GM21717 (cell line): ENCODE measurements around the gene LRRC18.

Experiments
- ATAC-seq: cut with Tn5 transposase; IDR thresholded peaks from one replicate; pipeline ENCODE4 v1.9.1; 2021; ENCODE audit warnings: mild to moderate bottlenecking, moderate library complexity; ENCODE audit not compliant: unreplicated experiment

LRRC18 gene

DNA sequence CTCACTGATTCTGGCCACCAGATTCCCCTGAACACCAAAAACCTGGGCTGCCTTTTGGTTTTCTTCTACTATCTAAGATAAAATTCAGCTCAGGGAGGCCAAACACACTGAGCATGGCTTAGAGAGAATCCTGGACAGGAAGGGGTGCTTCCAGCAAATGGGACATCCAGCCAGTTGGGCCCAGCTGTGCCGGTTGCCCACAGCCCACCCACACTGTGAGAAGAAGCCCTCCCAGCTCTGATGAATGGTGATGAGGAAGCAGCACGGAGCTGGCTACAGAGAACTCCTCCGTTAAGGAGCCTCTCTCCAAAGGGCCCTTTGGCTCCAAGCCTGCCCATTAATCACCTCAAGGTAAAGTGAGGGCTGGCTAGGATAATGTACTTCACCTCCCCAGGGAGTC, 15.9 kb downstream of the LRRC18 start:
- no peak for ATAC-seq

GRCh38 chr10:48913674-48914073, 26.0 kb downstream of the LRRC18 start:
- no peak for ATAC-seq

- no peak for ATAC-seq
Observed at GRCh38 chr10:48910548-48910947, 29.1 kb downstream of the LRRC18 start.

DNA sequence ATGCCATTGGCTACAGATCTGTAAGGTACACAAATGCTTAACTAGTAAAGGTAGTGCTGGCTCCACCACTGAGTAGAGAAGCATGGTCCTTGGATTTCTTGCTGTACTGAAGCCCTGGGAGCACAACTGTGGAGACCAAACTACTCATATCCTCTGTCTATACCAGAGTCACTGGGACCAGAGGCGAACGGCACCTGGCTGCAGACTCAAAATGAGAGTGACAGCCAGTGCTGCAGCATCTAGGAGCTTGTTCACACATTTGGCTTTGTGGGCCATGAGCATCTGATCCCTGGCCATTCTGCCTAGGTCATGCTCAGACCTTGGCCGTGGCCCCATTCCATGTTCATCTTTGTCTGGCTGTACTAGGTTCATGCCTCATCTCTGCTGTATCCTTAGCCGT, 31.9 kb downstream of the LRRC18 start:
- no peak for ATAC-seq

- ATAC-seq: no peak
Observed at GRCh38 chr10:48906841-48907240, 32.8 kb downstream of the LRRC18 start.

DNA sequence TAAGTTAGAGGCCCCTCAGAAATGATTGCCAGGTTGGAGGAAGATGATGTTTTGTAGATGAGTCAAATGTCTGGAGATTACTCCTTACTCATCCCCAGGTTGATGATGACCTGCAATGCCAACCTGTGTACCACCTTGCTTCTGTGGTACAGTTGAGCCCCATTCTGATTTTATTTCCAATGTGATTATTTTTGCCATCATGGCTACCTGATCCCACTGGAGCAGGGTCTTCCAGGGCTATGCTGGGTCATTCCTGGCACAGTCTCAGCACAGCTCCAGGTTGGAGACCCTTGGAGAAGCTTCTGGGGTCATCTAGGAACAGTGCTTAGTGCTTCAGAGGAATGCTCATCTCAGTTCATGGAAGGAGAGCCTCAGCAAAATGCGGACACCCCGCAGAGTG, 34.3 kb downstream of the LRRC18 start:
- ATAC-seq: no peak

DNA sequence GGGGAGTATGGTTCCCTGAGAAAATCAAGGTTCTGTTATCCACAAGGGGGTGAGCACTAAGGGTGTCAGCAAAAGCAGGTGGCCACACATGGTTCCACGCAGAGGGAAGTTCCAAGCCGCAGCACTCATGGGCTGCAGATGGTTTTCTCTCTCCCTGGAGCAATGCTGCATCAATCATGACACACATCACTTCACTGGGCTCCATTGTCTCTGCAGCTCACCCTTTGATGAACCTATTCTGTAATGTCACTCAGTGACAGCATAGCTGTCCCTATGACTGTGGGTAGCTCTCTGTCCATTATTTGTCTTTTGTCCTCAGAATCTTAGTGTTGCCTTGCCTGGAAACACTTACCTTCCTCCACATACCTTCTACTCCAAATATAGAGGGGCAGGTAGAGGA, 34.8 kb downstream of the LRRC18 start:
- no peak for ATAC-seq

DNA sequence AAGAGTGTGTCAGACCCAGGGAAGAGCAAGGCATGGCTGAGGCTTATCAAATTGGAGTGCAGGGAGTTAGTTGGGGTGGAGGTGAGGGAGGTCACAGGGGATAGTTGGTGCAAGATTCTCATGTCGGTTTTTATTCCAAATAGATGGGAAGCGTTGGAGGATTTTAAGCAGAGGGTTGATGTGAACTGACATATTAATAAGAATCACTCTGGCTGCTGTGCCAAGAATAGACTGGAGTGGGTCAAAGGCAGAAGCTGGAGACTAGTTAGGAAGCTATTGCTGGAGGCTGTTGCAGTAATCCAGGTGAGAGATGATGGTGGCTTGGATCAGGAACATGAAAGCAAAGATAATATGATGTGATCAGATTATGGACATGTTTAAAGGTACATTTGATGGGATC, 36.5 kb downstream of the LRRC18 start:
- ATAC-seq: no peak

DNA sequence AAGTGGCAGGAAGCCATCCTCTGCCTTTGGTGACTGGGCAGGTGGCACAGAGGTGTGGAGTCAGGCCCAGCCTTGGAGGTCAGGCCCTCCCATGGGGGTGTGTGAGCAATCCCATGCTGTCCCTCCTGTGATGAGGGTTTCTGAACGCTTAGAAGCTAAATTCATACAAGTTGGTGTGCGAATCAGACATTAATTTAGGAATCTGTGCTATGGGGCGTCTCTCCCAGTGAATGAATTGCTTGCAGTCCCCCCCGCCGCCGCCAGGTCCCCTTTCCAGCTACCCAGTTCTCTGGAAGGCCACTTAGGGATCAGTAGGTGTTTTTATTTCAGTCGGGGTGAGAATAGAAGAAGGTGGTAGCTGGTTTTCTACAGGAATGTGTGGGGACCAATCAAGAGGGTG, 37.5 kb downstream of the LRRC18 start:
- no peak for ATAC-seq

GRCh38 chr10:48901319-48901718, 38.3 kb downstream of the LRRC18 start:
- ATAC-seq: no peak

- ATAC-seq: no peak
Observed at GRCh38 chr10:48900371-48900801, 39.3 kb downstream of the LRRC18 start.

GRCh38 chr10:48899781-48900180, 39.9 kb downstream of the LRRC18 start:
- ATAC-seq: no peak

GRCh38 chr10:48898426-48898825, 41.2 kb downstream of the LRRC18 start:
- no peak for ATAC-seq

GRCh38 chr10:48897441-48897790, 42.2 kb downstream of the LRRC18 start:
- no peak for ATAC-seq

DNA sequence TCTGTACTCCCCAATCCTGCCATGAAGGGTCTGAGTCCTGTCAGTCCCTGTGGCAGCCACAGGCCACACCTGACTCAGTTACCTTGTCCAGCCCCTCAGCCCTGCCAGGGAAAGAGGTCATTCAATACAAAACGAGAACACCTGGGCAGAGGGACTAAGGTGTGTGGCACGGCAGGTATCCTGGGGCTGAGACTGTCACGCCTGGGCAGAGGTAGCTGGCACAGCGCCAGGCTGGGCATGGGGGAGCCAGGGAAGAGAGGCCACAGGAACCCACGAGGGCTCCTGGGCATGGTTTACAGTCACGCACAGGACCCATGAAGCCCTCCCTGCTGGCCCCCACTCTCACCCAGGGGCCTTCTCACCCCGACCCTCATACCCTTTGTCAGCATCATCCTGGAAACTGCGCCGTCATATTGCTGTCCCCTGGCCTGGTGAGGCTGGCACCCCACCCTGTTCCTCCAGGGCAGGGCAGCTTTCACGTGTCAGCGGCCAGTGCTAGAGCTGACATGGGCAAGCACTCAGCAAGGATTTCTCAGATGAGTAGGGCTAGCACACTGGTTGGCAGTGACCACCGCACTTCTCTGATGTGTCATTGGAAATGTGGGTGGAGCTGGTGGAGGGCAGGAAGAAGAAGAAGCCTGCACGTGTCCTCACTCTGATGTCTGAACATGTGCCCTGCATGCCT, 42.7 kb downstream of the LRRC18 start:
- no peak for ATAC-seq

DNA sequence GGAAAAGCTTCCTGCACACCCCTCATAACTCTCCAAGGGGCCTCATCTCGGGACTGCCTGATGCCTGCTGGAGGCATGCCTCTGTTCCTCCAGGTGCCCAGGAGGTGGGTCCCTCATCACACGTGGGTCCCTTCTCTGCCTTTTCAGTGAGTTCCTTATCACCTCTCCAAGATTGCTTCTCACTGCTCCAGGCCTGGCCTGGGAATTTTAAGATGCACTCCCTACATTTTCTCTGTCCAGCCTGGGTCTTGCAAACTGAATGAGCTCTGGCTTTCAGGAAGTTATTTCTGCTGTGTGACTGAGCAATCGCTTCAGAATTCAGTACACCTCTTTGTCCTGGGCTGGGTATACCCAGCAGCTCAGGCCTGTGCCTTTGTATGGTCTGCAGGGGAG, 43.8 kb downstream of the LRRC18 start:
- no peak for ATAC-seq

DNA sequence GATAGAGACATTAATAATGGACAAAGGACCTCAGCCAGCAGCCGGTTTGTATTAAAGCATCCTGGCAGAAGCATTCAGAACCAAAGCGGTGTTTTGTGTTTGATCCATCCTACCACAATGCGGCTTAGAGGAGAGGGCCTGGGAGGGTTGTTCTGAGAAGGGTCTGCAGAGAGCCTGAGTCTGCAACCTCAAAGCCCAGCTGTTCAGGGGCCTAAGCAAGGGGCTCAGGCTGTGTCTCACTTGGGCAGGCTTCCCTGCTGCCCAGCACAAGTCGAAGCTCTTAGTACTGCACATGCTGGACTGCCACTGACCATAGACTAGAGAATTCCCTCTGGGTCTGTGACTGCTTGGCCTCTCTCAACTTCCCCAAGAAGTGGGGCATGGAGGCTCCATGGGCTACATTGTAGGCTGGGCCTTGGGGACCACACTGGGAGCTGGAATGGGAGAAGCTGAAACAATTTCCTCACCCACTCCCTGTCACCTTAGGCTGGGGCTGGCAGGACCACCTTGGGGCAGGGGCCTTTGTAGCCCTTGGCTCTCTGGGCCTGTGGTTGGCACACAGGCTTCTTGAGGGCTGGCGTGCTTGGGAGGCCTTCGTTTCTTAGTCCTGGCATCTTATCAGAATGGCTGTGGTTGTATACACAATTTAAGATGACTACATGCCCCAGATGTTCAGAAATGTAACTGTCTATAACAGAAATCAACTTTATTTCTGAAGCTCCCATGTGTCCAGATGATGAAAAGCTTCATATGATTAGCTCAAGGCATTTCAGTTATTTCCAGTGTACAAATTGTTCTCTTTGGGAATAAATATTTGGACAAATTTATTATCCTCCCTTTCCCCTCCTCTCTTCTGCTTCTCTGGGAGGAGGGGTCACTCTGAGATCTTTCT, 44.5 kb downstream of the LRRC18 start:
- no peak for ATAC-seq

DNA sequence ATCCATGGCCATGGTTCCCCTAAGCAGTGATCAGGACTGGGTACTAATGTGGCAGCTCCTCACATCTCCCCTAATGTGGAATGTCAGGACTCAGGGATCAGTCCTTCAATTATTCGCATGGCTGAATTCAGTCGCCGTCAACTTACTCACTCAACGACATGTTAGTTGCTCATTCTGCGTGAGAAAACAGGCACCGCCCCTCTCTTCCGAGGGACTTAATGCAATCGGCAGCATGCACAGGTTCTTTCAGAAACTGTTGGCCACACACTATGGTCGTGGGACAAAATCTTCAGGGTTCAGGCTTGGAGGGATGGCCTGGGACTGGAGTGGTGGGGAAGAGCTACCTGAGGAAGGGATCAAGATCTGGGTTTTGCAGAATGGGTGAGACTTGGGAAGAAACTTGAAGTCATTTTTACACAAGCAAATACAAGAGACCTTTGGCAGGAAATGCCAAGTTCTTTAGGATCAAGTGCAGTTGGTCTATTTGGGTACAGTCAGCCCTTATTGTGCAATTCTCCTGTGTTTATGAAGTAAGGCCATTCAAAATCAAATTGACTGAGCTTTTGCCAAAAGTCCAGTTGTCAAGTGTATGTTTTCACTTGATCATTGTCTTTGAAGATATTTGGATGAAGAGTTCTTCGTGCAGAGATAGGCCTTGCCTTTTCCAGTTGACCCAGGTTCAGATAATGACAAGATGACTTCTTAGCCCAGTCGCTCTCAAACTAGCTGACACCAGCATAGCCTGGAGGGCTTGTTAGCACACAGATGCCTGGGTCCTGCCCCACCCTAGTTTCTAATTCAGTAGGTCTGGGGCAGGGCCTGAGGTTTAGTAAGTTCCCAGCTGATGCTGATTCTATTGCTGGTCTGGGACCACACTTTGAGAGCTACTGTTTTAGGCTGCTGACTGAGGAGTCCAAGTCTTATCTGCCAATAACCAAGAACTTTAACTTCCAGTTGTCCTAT, 48.5 kb downstream of the LRRC18 start:
- no peak for ATAC-seq

DNA sequence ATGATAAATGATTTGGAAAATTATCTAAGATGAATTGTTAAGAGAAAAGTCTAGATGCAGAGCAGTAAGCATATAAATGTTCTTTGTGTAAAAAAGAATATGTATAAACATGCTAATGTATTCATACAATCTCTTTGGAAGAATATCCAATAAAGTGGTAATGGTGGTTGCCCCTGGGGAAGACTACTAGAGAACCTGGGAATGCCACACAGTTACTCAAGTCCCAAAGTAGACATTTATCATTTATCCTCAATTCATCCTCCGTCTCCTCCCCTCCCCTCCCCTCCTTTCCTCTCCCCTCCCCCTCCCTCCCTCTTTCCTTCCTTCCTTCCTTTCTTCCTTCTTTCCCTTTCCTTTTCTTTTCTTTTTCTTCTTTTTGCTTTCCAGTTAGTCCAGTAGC, 51.7 kb downstream of the LRRC18 start:
- ATAC-seq: no peak

GRCh38 chr10:48885376-48885775, 54.3 kb downstream of the LRRC18 start:
- no peak for ATAC-seq
